H9 (cell line): ENCODE results near the gene SGIP1. TPM values are rescaled to one million over a fixed set of nuclear protein-coding genes. Genes with fewer than 3 reads are reported as not detected.

Experiments used
- DNase-seq: peaks from one replicate; pipeline ENCODE4 v3.0.0-alpha.2; 2017
- H2AFZ ChIP-seq: one replicate; pipeline ENCODE4 v1.6.1; 2013; ENCODE audit warnings: mild to moderate bottlenecking, low read length, control low read depth, moderate library complexity
- H2AK5ac ChIP-seq: 2 replicates; pipeline ENCODE4 v1.6.1; 2013; ENCODE audit warnings: low read length, control low read depth, mixed read lengths; ENCODE audit not compliant: insufficient read length
- H2BK120ac ChIP-seq: one replicate; pipeline ENCODE4 v1.6.1; 2013; ENCODE audit warnings: low read depth, mild to moderate bottlenecking, low read length, control low read depth, inconsistent platforms; ENCODE audit not compliant: poor library complexity, severe bottlenecking
- H2BK12ac ChIP-seq: 2 replicates; pipeline ENCODE4 v1.6.1; 2013; ENCODE audit warnings: low read length, control low read depth, mixed read lengths, low read depth; ENCODE audit not compliant: insufficient read length
- H2BK15ac ChIP-seq: 2 replicates; pipeline ENCODE4 v1.6.1; 2013; ENCODE audit warnings: low read depth, low read length, control low read depth
- H2BK20ac ChIP-seq: one replicate; pipeline ENCODE4 v1.6.1; 2013; ENCODE audit warnings: low read depth, mild to moderate bottlenecking, low read length, control low read depth, inconsistent platforms; ENCODE audit not compliant: poor library complexity, severe bottlenecking
- H2BK5ac ChIP-seq: 2 replicates; pipeline ENCODE4 v1.6.1; 2013; ENCODE audit warnings: low read length, control low read depth, mixed read lengths; ENCODE audit not compliant: insufficient read length
- H3K14ac ChIP-seq: 2 replicates; pipeline ENCODE4 v1.6.1; 2013; ENCODE audit warnings: low read length, control low read depth; ENCODE audit not compliant: insufficient read depth
- H3K18ac ChIP-seq: 2 replicates; pipeline ENCODE4 v1.6.1; 2013; ENCODE audit warnings: low read depth, mild to moderate bottlenecking, mixed read lengths, low read length, control low read depth; ENCODE audit not compliant: insufficient read length
- H3K23ac ChIP-seq: 2 replicates; pipeline ENCODE4 v1.6.1; 2013; ENCODE audit warnings: low read length, control low read depth, mixed read lengths, low read depth; ENCODE audit not compliant: insufficient read length
- H3K23me2 ChIP-seq: 2 replicates; pipeline ENCODE4 v1.6.1; 2013; ENCODE audit warnings: low read depth, mild to moderate bottlenecking, mixed read lengths, low read length, control low read depth; ENCODE audit not compliant: insufficient read length, poor library complexity, severe bottlenecking
- H3K27ac ChIP-seq: 2 replicates; pipeline ENCODE4 v1.5.1; 2013; ENCODE audit warnings: low read length, control low read depth, mixed read lengths, low read depth; ENCODE audit not compliant: insufficient read length
- H3K27me3 ChIP-seq: 2 replicates; pipeline ENCODE4 v1.6.1; 2013; ENCODE audit warnings: low read length, control low read depth, inconsistent platforms; ENCODE audit not compliant: insufficient read depth
- H3K4ac ChIP-seq: 2 replicates; pipeline ENCODE4 v1.6.1; 2013; ENCODE audit warnings: low read depth, mild to moderate bottlenecking, control low read depth, inconsistent platforms, low read length, moderate library complexity
- H3K4me1 ChIP-seq: 2 replicates; pipeline ENCODE4 v1.6.1; 2013; ENCODE audit warnings: low read length, control low read depth, inconsistent platforms; ENCODE audit not compliant: insufficient read depth
- H3K4me2 ChIP-seq: 2 replicates; pipeline ENCODE4 v1.6.1; 2013; ENCODE audit warnings: low read length, control low read depth, mixed read lengths; ENCODE audit not compliant: insufficient read length, insufficient read depth
- H3K56ac ChIP-seq: 2 replicates; pipeline ENCODE4 v1.6.1; 2013; ENCODE audit warnings: low read depth, mild to moderate bottlenecking, mixed read lengths, low read length, control low read depth; ENCODE audit not compliant: insufficient read length
- H3K79me1 ChIP-seq: 2 replicates; pipeline ENCODE4 v1.6.1; 2013; ENCODE audit warnings: low read depth, mild to moderate bottlenecking, moderate library complexity, low read length, control low read depth, inconsistent platforms; ENCODE audit not compliant: insufficient read depth, poor library complexity, severe bottlenecking
- H3K79me2 ChIP-seq: 2 replicates; pipeline ENCODE4 v1.6.1; 2013; ENCODE audit warnings: low read length, control low read depth, inconsistent platforms; ENCODE audit not compliant: insufficient read depth
- H3K9ac ChIP-seq: 2 replicates; pipeline ENCODE4 v1.6.1; 2013; ENCODE audit warnings: low read length, control low read depth, mixed read lengths; ENCODE audit not compliant: insufficient read length; ENCODE audit errors: extremely low read depth
- H3K9me3 ChIP-seq: one replicate; pipeline ENCODE4 v1.6.1; 2013; ENCODE audit warnings: low read depth, low read length, inconsistent platforms; ENCODE audit not compliant: control insufficient read depth
- H3T11ph ChIP-seq: one replicate; pipeline ENCODE4 v1.6.1; 2013; ENCODE audit warnings: mild to moderate bottlenecking, low read length, control low read depth, inconsistent platforms
- H4K20me1 ChIP-seq: one replicate; pipeline ENCODE4 v1.6.1; 2013; ENCODE audit not compliant: control insufficient read depth, insufficient read length, insufficient read depth
- H4K5ac ChIP-seq: 2 replicates; pipeline ENCODE4 v1.6.1; 2013; ENCODE audit warnings: low read depth, mild to moderate bottlenecking, mixed read lengths, low read length, control low read depth; ENCODE audit not compliant: insufficient read length
- H4K8ac ChIP-seq: replicated peaks from 2 replicates; pipeline ENCODE4 v1.6.1; 2013; ENCODE audit warnings: low read length, control low read depth, mixed read lengths, low read depth; ENCODE audit not compliant: insufficient read length
- H4K91ac ChIP-seq: 2 replicates; pipeline ENCODE4 v1.6.1; 2013; ENCODE audit warnings: low read depth, mild to moderate bottlenecking, moderate library complexity, mixed read lengths, low read length, control low read depth; ENCODE audit not compliant: insufficient read length
- H3K27ac Mint-ChIP-seq, 3 experiments: 2 replicates in 2 of 3; 3 replicates in 1 of 3; pipeline ENCODE4 v1.8.0; 2020 to 2021; ENCODE audit warnings: mixed read lengths in 3 of 3, mild to moderate bottlenecking in 1 of 3, moderate library complexity in 1 of 3
- H3K27me3 Mint-ChIP-seq: 2 replicates; pipeline ENCODE4 v1.8.0; 2021; ENCODE audit warnings: low read depth, mild to moderate bottlenecking, moderate library complexity, mixed read lengths
- H3K36me3 Mint-ChIP-seq, 3 experiments: 2 replicates in 2 of 3; 3 replicates in 1 of 3; pipeline ENCODE4 v1.8.0; 2020 to 2021; ENCODE audit warnings: low read depth in 3 of 3, mixed read lengths in 3 of 3; ENCODE audit not compliant: insufficient read depth in 1 of 3
- H3K4me1 Mint-ChIP-seq, 2 experiments: 2 replicates each; pipeline ENCODE4 v1.8.0; 2020; ENCODE audit warnings: mixed read lengths in 2 of 2
- H3K4me3 Mint-ChIP-seq, 2 experiments: 2 replicates in 1 of 2; 3 replicates in 1 of 2; pipeline ENCODE4 v1.8.0; 2020 to 2021; ENCODE audit warnings: mild to moderate bottlenecking in 2 of 2, mixed read lengths in 2 of 2, moderate library complexity in 1 of 2
- H3K9me3 Mint-ChIP-seq, 2 experiments: 2 replicates in 1 of 2; 3 replicates in 1 of 2; pipeline ENCODE4 v1.8.0; 2020; ENCODE audit warnings: mild to moderate bottlenecking in 2 of 2, mixed read lengths in 2 of 2, moderate library complexity in 1 of 2
- WGBS: extraction: QIAGEN DNeasy Blood & Tissue Kit; methylation state at CpG from one replicate; pipeline ENCODE4 v1.1.7; 2013; ENCODE audit warnings: missing lambda C conversion rate, low lambda C conversion rate, mixed read lengths; ENCODE audit not compliant: insufficient read length; ENCODE audit errors: extremely low coverage; 5-methylcytosine and 5-hydroxymethylcytosine counted together
- total RNA-seq: library from RNA; stranded (reverse); gene quantifications from 2 replicates; pipeline ENCODE4 v1.2.1, GENCODE V29; 2021
- TF ChIP-seq, protein P1 (sequence below): fragments of 200-600 bp; sonication (generic); conservative IDR thresholded peaks from 3 replicates; pipeline ENCODE4 v1.8.0; 2021; ENCODE audit warnings: antibody characterized with exemption, mild to moderate bottlenecking

Gene SGIP1
- total RNA-seq, 1 experiment from 2014 or later: 1.5 TPM

DNA sequence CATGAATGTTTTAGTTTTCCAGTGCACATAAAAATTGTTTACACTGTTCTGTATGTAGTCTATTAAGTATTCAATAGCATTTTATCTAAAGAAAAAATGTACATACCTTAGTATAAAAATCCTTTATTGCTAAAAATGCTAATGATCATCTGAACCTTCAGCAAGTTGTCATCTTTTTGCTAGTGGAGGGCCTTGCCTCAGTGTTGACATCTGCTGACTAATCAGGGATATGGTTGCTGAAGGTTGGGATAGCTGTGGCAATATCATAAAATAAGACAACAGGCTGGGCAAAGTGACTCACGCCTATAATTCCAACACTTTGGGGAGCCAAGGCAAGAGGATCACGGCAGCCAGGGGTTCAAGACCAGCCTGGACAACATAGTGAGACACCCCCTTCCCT lies 227.3 kb downstream of the SGIP1 start:
- Histone ChIP-seq H2BK120ac (no peak overlapping the region), H3K27me3 (no peaks in the 10 kb centered on the region), H3K56ac (no peak overlapping the region), H2AFZ (no peak overlapping the region), H2BK15ac (no peak overlapping the region), H3K9ac (no peak overlapping the region), H2BK20ac (no peak overlapping the region), H3K27ac (no peak overlapping the region), H2BK5ac (no peak overlapping the region), H4K20me1 (no peaks in the 10 kb centered on the region), H3K4me2 (no peak overlapping the region), H4K91ac (no peak overlapping the region), H3K9me3 (no peaks in the 10 kb centered on the region), H3K14ac (no peak overlapping the region), H4K8ac (no peak overlapping the region), H3T11ph (no peak overlapping the region), H3K4ac (no peak overlapping the region), H3K79me1 (no peaks in the 10 kb centered on the region), H4K5ac (no peak overlapping the region), H3K4me1 (no peaks in the 10 kb centered on the region), H2BK12ac (no peak overlapping the region), H3K23ac (no peak overlapping the region), H2AK5ac (no peak overlapping the region), H3K18ac (no peak overlapping the region), H3K23me2 (no peaks in the 10 kb centered on the region), H3K79me2 (no peaks in the 10 kb centered on the region)
- H3K4me3 Mint-ChIP-seq: no peak overlapping the region
- H3K27me3 Mint-ChIP-seq: no peaks in the 10 kb centered on the region
- no peaks in the 10 kb centered on the region; a peak in 1 of 7 replicates for H3K36me3 Mint-ChIP-seq
- H3K27ac Mint-ChIP-seq: no peak overlapping the region
- TF ChIP-seq, protein P1, sequence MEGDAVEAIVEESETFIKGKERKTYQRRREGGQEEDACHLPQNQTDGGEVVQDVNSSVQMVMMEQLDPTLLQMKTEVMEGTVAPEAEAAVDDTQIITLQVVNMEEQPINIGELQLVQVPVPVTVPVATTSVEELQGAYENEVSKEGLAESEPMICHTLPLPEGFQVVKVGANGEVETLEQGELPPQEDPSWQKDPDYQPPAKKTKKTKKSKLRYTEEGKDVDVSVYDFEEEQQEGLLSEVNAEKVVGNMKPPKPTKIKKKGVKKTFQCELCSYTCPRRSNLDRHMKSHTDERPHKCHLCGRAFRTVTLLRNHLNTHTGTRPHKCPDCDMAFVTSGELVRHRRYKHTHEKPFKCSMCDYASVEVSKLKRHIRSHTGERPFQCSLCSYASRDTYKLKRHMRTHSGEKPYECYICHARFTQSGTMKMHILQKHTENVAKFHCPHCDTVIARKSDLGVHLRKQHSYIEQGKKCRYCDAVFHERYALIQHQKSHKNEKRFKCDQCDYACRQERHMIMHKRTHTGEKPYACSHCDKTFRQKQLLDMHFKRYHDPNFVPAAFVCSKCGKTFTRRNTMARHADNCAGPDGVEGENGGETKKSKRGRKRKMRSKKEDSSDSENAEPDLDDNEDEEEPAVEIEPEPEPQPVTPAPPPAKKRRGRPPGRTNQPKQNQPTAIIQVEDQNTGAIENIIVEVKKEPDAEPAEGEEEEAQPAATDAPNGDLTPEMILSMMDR: no peak
- no peak for DNase-seq
- no peaks in the 10 kb centered on the region for H3K4me1 Mint-ChIP-seq
- WGBS: no CpG with 5 or more reads among the region's 2 CpGs
- peaks cover 2 to 5% of the 10 kb centered on the region in 2 experiments; a peak in 3 of 5 replicates for H3K9me3 Mint-ChIP-seq
